ENCODE results near the gene PRAF2.

- no peak for TF ChIP-seq SUZ12 (IDR thresholded peaks at IDR 0.05; ENCODE audit: extremely low read depth, insufficient read depth, insufficient read length)
- TF ChIP-seq YY1 (IDR thresholded peaks at IDR 0.05; ENCODE audit: insufficient read depth, insufficient read length), result no peak
Measured at GRCh38 chrX:49079489-49080428, 6.0 kb upstream of the PRAF2 start, which contains the start of gene WDR45.
